ENCODE data around the gene FGF22. TPM values are rescaled to one million over a fixed set of nuclear protein-coding genes. Genes with fewer than 3 reads are reported as not detected.
A peak's percentile ranks its signal among the peaks of the same experiment; 100 is the strongest.

FGF22 gene
- 0.27 TPM in 1 of 2 replicates, not detected in the other for total RNA-seq (ENCODE audit: low replicate concordance)

- TF ChIP-seq CTCF (IDR thresholded peaks at IDR 0.05; ENCODE audit: insufficient read depth, low read length): no peak
- peak within 1 kb of the TSS; percentile 60 for H3K4me3 ChIP-seq (ENCODE audit: low read depth, low read length)
- peak; percentile 68 for DNase-seq (ENCODE audit: low read depth)
Observed at GRCh38 chr19:639253-640160, at the start of gene FGF22. TSS of gene FGF22 (plus strand) at chr19:639879. CDS start at chr19:639926, 47 bp downstream.

GRCh38 chr19:590396-590745, 49.3 kb upstream of the FGF22 start:
- H3K4me3 ChIP-seq (ENCODE audit: low read depth, low read length): peak overlapping the region; percentile 37
- peak; percentile 12 for DNase-seq (ENCODE audit: low read depth)

GRCh38 chr19:590750-591098, 49.0 kb upstream of the FGF22 start:
- no peak overlapping the region for H3K4me3 ChIP-seq (ENCODE audit: low read depth, low read length)
- no peak for TF ChIP-seq CTCF (IDR thresholded peaks at IDR 0.05; ENCODE audit: insufficient read depth, low read length)
- DNase-seq (ENCODE audit: low read depth): no peak

More at GRCh38 chr19:590396-590745, 49.3 kb upstream of the FGF22 start:
- no peak for TF ChIP-seq CTCF (IDR thresholded peaks at IDR 0.05; ENCODE audit: insufficient read depth, low read length)

- TF ChIP-seq CTCF (IDR thresholded peaks at IDR 0.05; ENCODE audit: insufficient read depth, low read length): no peak
- H3K4me3 ChIP-seq (ENCODE audit: low read depth, low read length): no peak overlapping the region
- DNase-seq (ENCODE audit: low read depth): no peak
Observed at GRCh38 chr19:591099-591958, 48.4 kb upstream of the FGF22 start.

- no peak overlapping the region for H3K4me3 ChIP-seq (ENCODE audit: low read depth, low read length)
- no peak for DNase-seq (ENCODE audit: low read depth)
- TF ChIP-seq CTCF (IDR thresholded peaks at IDR 0.05; ENCODE audit: insufficient read depth, low read length): no peak
Observed at GRCh38 chr19:592101-592500, 47.6 kb upstream of the FGF22 start.

GRCh38 chr19:593055-593454, 46.6 kb upstream of the FGF22 start:
- DNase-seq (ENCODE audit: low read depth): no peak
- no peak for TF ChIP-seq CTCF (IDR thresholded peaks at IDR 0.05; ENCODE audit: insufficient read depth, low read length)
- no peak overlapping the region for H3K4me3 ChIP-seq (ENCODE audit: low read depth, low read length)

All from fibroblast of the aortic adventitia (primary cell).